Measurements from ENCODE around the gene CLDN11.

Gene CLDN11

GRCh38 chr3:170470063-170471016 lies 51.7 kb downstream of the CLDN11 start:
- no peak for DNase-seq (ENCODE audit: low read depth)

- no peak for DNase-seq (ENCODE audit: low read depth)
These were observed 52.5 kb downstream of the CLDN11 start for GRCh38 chr3:170471149-170471548.

DNA sequence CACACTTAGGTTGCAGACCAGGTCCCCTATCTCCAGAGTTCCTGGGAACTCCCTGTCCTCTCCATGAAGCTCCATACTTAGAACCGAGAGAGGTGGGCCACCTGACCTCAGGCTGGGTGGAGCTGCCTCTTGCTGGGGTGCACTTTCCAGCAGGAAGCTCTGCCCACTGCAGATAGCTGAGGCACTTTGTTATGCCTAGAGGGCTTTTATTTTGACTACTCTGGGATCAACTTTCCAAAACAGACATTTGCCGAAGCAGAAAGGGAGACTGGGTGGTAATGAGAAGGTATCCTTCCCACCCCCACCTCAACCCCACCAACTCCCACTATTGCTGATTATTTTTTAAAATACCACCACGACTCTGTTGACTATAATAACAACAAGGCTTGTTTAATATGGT lies 54.7 kb downstream of the CLDN11 start:
- no peak for DNase-seq (ENCODE audit: low read depth)

- DNase-seq (ENCODE audit: low read depth): no peak
These were observed 56.5 kb downstream of the CLDN11 start for GRCh38 chr3:170475092-170475685.

GRCh38 chr3:170476291-170476690 lies 57.6 kb downstream of the CLDN11 start:
- peak; percentile 26 for DNase-seq (ENCODE audit: low read depth)

DNA sequence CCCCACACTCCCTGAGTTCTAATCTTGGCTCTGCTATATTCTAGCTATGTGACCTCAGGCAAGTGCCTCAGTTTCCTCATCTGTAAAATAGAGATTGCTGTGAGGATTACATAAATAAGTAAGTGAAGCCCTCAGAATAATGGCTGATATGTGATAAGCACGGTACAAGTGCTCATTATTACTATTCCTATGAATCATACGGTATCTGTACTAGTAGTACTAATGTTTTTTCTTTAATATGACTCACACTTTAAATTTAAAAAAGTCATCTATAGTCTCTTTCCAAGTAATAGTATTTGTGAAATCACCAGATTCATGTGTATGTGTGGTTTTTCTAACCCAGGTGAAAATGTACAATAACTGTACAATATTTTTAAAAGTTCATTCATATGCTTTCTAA lies 58.7 kb downstream of the CLDN11 start:
- peak; percentile 70 for DNase-seq (ENCODE audit: low read depth)

GRCh38 chr3:170480111-170480510 lies 61.4 kb downstream of the CLDN11 start:
- DNase-seq (ENCODE audit: low read depth): no peak

GRCh38 chr3:170482199-170482598 lies 63.5 kb downstream of the CLDN11 start:
- DNase-seq (ENCODE audit: low read depth): peak; percentile 11

GRCh38 chr3:170483485-170484262 lies 65.0 kb downstream of the CLDN11 start:
- DNase-seq (ENCODE audit: low read depth): peak; percentile 13
